HG02763 (cell line): ENCODE measurements around the gene SLC44A1.

Source experiments
- ATAC-seq: cut with Tn5 transposase; IDR thresholded peaks from one replicate; pipeline ENCODE4 v1.9.1; 2021; ENCODE audit warnings: mild to moderate bottlenecking, moderate library complexity; ENCODE audit not compliant: unreplicated experiment

The SLC44A1 gene

DNA sequence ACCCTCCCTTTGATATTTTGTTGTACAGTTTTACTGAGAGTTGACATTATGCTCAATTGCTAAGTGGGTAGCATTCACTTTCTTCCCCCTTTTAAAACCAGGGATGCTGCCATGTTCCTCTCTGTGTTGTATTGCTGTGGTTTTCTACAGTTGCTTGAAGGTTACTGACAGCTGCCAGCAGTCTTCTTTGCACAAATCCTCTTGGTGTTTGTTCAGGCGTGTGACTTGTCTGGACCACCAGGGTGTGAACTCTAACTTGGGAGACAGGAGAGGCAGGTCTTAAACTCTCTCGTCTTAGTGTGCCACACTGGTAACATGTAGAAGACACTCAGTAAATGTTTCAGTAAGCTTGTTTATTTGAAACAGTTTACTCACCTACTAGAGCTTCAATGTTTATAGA, 25.1 kb downstream of the SLC44A1 start:
- no peak for ATAC-seq

DNA sequence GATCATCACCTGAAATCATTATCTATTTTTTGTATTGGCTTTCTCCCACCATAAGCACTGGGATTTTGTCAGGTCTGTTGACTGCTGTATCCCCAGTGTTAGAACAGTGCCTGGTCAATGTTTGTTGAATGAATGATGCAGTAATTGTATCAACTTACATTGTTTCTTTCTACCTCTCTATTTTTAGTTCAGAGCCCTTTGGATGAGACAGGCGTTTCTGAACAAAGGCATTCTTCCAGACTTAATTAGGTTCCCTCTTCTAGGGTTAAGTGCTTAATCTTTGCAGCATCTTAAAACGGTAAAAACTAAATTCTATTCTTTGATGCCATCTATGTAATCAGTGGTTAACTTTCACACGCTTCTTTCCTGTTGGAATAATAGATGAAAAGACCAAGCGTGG, 26.3 kb downstream of the SLC44A1 start:
- ATAC-seq, result no peak

DNA sequence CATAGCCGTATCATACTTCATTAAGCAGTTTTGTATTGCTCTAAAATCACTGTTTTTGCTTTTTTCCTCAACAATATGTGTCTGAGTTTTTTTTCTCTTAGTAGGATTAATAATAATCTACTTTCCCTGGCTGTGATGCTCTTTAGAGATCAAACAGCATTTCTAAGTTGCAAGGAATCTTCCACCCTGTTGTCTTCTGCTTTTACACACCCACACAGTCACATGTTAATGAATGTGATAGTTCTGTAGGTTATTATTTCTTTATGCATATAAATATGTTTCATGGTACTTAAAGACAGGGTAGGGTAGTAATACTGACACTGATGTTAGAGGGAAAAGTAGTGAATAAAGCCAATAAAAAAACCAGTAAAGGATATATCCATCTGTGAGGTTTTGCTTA, 29.3 kb downstream of the SLC44A1 start:
- no peak for ATAC-seq

DNA sequence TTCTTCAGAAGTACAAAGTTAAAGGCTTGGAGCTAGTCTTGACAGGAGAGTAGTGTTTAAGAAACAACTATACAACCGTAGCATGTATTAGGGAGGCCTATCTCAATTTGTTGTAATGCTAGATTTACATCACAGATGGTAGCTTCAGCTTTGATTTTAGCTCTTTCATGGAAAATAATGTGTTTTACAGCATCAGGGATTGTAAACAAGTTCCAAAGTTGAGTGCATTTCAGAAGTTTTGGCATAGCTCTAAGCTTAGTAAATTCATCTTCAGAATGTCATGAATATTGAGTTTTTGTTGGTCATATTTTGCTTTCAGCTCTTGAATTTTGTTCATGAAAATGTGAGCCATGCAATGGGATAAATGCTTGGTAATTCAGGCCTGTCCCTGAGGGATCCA, 30.7 kb downstream of the SLC44A1 start:
- ATAC-seq, result no peak

DNA sequence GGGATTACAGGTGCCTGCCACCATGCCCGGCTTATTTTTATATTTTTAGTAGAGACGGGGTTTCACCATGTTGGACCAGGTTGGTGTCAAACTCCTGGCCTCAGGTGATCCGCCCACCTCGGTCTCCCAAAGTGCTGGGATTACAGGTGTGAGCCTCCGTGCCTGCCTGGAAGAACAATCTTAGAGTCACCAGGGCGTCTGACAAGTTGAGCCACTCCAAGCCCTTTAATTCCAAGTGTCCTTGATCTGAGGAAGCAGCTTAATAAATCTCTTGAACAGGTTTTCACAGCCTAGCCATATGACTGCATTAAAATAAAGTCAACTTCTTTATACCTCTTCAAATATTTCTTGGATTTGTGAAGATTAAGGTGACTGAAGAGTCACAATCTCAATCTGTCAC, 31.5 kb downstream of the SLC44A1 start:
- no peak for ATAC-seq

DNA sequence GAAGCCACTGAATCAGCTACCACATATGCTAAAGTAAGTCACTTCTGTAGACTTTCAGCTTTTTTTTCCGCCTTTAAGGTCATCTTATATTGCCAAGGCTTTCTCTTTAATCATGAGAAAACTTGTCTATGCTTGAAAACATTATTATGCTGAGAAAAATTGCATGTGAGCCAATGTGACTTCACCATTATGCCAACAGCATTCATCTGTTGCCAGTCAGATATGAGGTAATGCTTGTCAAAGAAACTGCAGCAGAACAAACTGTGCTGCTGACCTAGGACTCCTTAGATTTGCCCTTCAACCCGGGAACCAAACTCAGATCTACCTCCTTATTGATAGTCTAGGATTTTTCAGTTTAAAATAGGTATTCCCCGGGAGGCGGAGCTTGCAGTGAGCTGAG, 34.3 kb downstream of the SLC44A1 start:
- no peak for ATAC-seq

DNA sequence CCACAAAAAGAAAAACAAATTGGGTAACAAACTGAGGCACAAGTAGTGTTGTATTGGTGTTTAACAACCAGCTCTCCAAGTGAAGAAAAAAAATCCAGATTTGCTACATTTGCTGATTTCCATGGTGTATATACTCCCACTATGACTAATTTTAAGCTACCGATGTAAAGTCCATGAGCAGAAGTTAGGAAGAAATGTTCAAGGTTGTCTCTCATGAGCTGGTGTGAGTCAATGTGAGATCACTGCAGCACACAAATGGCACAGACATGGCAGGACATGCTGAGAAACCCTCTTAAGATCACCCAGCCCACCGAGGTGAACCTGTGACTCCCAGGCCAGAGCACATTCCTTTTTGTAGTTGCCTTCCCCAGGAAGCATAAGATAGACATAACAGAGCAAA, 36.2 kb downstream of the SLC44A1 start:
- ATAC-seq, result no peak

DNA sequence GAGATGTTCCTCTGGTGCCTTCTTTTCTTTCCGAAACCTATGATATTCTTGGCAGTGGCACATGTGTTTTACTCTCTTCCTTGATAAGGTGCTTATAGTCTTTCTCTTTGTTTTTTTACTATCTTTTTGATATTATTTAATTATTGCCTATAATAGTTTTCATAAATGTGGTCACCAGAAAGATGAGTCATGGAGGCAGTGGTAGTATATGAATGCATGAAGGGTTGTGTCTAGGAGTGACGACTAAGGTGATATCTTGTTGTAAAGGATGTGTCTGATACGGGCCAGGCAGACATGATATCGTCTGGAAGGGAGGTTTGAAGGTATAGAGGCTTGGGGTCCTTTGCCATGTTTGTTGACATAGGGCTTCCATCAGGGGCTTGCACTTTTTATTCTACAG, 36.8 kb downstream of the SLC44A1 start:
- no peak for ATAC-seq

DNA sequence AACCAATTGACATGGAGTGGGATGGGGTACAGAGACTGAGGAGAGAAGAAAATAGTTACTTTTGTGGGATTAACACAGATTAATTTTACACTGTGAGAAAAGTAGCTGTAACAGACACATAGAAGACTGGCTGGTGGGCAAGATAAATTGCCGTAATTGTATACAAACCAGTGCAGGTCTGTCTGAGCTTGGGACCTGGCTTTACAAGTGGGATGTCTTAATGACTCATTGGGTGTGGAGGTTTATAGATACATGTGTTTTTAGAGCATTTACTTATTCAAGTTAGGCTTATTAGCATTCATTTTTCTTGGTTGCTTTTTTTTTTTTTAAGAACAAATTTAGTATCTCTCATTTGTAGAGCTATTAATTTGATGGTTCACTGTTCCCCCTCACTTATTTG, 37.5 kb downstream of the SLC44A1 start:
- ATAC-seq, result no peak

DNA sequence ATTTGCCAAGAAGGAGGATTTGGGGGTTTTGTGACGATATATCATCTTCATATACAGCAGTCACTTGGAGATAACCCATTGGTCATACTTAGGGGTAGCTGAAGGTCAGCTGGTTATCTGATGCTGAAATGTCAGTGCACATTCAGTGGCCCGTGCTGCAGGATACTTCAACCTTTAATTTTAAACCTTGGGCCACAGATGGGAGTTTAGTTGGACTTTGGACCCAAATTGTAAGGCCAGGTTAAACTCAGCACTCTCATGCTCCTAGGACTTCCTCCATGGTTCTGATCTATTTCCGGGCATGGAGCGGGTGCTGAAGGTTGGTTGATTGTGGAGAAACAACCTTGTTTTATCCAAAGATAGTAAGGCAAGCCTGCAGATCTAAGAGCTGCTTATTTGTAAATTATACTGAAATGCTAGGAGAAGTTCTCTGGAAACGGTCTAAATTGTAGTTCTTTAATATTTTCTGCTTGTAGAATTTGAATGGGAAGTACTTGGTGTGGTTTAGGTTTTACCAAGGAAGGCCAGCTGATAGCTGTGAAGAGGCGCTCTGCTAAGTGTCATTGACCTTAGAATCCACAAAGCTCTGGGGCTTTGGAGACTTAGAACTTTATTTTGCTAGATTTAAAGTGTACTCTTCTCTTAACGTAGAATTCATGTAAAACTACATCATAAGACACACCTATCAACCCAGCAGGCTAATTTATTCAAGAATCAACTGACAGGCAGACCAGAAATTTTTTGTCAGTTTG, 38.6 kb downstream of the SLC44A1 start:
- no peak for ATAC-seq

DNA sequence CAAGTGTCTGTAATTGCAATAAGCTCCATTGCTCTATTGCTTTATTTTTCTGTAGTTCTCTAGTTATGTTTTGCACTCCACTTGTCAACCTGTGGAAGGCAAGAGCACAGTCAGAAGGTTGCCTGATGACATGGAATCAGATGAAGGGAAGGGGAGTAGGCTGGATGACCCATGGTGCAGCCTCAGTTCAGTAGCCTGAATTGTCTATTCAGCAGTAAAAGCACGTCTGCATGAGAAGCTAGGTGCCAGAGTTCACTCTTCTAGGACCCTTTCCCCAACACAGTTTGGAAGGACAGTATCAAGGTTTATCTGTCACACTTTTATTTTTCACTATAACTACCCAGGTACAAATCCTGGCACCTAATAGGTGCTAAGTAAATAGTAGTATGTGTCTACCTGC, 39.3 kb downstream of the SLC44A1 start:
- ATAC-seq, result no peak

DNA sequence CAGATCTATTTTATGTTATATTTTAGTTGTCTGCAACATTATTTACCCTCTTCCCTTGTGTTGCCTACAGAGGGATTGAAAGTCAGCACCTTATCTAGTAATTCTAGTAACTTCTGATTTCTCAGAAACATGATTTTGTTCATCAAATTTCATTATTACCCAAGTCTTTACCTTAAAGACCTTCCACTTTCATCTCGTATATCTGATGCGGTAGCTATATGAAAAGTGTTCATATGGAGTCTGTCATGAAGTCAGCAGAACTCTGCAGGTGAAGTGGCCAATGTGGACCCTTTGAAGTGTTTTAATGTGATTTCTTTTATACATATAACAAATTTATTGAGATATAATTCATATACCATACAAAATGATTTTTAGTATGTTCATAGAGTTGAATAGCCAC, 40.0 kb downstream of the SLC44A1 start:
- no peak for ATAC-seq

DNA sequence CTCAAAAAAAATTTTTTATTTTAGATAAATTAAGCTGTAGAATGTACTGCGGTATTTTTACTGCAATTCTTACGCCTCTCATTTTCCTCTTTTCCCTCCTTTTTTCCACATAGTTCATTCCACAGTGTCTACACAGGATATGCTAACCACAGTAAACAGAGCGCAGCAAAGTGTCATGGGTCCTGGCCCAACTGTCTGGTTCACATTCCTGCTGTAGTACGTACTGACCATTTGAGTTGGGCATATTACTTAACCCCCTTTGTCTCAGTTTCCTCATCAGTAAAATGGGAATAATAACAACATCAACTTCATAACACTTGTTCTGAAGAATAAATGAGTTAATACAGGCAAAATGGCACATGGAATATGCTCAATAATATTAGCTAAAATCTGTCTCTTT, 41.6 kb downstream of the SLC44A1 start:
- no peak for ATAC-seq

DNA sequence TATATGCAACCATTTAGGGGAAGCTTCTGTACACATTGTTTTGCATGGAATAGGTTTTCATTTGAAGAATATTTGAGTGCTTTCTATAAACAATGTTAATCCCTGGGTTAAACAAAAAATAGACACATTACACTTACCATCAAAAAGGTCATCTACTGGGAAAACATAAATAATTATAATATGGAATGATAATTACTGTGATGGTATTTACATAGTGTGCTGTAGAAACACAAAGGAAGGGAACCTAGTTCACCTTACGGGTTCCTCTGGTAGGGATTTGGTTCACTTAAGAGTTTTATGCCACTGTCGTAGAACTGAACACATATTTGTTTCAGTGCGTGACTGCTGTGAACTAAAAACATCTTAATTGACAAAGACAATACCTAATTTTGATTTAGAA, 44.9 kb downstream of the SLC44A1 start:
- ATAC-seq, result no peak

DNA sequence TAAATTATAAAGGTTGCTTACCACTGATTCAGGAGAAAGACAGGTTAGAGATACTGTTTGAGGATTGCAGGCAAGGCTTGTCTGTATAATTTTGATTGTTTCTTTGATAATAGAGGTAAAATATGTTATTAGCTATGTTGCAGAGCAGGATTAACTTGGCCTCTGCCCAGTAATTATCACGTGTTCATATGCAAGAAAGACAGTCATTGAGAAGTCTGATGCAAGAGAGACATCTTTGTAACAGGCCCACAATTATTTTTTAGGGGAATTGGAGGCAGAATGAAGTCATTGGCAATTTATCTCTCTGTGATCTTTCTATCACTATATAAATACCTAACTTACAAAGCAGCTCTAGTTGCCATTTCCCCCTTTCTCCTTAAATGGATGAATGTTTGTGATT, 46.0 kb downstream of the SLC44A1 start:
- ATAC-seq, result no peak

DNA sequence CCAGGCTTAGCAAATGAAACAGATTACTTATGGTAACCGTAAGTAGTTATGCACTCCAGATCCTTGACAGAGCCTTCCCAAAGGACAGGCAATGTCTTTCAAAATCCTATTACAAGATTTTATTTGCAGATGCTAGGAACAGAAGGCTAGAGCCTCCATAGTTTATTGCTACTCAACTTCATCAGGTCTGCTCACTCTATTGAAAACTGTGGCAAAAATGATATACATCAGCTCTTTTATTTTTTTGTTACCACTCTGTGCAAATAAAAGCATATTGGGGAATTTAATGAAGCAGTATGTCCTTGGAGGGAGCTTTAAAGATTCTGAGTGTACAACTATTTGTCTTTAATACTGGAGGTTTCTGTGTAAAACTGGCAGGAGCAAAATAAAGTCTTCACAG, 46.5 kb downstream of the SLC44A1 start:
- ATAC-seq, result no peak

DNA sequence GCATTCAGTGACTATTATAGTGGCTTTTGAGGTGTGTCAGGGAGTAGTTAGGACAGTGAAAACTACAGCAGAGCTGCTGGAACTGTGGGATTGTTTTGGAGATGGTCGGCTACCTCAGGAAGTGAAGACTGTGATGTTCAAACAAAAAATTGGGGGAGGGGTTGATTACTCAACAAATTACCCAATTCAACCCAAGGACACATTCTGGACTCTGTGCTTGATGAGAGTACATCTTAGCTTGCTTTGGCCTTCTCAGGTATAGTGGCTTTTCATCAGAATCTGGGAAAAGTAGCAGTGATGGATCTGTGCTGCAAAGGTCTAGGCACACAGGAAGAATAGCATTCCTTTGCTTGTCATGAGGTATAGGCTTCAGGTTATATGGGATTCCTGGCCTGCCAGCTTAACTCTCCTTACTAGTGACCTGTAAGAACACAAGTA, 47.0 kb downstream of the SLC44A1 start:
- ATAC-seq, result no peak

DNA sequence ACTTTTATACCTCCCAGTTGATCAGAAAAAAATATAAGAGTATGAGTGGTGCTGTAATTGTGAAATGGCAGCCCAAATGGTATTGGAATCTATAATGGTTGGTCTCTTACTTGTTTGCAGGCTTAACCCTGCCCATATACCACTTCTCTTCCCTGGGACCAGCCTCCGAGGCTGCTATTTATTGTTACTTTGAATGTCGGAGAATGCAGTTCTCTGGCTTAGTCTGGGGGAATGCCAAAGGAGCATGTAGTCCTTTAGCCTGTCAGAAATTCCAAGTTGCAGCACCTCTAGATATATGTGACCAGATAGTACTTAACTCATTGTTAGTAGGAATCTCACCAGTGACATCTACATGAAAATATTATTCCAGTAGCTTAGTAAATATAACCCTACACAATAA, 47.5 kb downstream of the SLC44A1 start:
- ATAC-seq, result no peak

DNA sequence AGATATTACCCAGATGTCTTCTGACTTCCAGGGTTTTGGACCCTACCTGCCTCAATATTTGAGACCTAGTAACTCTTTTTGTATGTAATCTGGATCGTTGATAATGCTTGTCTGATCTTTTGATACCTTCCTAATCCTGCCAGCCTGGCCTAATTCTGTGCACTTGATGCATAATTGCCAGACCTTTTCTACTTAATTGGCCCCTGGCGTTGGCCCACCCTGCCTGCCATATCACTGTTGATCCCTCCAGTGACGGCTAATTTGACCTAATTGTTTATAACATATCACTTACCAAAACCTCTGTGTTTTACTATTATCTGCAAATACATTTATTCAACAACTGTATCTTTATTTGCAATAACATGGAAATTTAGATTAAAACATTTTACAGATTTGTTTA, 49.0 kb downstream of the SLC44A1 start:
- ATAC-seq, result no peak

DNA sequence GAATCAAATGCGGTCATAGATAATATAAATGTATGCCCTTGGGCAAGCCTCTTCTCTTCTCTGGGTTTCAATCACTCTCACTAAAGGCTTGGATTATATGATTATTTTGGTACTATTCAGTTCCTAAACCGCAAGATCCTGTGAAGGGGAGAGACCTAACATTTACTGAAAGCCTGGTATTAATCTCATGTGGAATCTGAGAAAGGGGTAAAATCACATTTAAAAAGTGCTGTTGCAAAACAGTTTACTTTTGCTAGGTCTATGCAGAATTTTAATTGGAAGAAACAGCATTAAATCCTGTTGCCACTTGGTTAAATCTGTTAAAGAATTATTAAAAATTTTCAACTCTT, 50.7 kb downstream of the SLC44A1 start:
- no peak for ATAC-seq

DNA sequence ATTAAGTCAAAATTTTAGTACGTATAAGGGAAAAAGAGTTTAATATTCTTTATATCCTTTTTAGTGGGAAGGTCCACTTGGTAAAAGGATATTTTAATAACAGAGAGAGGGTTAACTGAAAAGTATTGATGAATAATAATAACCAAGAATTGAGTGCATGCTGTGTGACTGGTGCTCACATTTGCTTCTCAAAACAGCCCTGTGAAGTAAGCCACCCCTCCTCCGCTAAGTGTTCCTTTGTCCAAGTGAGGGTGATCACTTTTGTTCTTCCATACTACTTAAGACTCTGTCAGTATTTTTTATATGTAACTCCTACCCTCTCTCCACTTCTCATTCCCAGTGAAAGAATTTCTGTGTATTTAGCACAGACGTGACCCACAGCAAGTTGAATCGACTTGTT, 51.5 kb downstream of the SLC44A1 start:
- ATAC-seq, result no peak

DNA sequence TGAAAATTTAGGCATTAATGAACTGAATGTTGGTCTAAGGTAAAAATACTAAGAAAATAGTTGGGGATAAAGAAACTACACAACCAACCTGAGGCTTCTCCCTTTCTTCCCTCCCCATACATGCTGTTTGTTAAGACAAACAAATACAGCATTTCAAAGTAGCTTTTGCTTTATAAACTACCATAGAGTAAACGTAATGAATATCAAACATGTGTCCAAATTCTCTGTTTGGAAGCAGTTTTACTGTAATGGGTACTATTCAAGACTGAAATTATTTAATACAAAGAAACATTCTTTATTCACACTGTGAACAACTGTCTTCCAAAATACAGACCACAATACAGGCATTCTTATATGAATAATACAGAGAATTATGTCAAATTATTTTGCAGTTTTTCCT, 52.0 kb downstream of the SLC44A1 start:
- ATAC-seq, result no peak

DNA sequence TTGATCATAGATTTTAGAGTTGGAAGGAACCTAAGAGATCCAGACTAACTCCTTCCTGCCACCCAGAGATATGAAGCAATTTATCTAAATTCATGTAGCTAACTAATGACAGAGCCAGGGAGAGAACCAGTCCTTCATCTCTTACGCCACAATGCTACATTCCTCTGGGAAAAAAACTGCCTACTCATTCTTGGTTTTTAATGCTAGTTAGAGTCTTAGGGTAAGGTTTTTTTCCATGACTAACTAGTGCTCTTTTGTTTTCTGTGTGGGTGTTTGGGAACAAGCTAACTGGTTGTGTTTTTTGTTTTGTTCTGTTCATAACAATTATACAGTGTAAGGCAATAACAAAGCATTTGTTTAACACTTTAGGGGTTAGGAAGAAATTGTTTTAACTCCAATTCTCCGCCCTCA, 52.4 kb downstream of the SLC44A1 start:
- no peak for ATAC-seq
